ENCODE results near the gene CDC42EP1.

CDC42EP1 gene

DNA sequence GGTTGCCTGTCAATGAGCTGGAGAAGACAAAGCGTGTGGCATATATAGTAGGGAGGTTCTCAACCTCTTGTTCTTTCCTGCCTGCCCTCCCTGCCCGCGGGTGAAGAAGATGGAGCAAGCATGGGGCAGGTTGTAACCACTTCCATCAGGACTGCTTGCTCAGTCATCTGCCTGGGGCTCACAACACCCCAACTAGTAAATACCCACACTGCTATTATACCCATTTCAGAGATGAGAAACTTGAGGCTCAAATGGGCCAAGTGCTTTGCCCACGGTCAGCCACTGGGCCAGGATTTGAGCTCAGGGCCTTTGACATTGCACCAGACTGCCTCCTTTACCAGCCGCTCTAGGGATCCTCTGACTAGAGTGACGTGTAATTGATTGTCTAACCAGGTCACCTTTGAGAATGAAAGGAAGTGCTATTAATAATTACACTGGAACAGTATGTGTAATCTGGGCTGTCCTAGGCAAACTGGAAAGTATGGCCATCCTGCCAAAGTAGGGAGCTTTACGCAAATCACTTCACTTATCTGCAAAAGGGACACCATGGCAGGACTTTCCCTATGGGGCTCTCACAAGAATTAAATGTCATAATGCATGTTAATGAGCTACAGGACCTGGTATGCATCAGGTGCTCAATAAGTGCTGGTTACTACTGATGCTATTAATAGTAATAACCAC lies 2.8 kb upstream of the CDC42EP1 start:
- no peak for TF ChIP-seq ARNT (IDR thresholded peaks at IDR 0.05)
- no peak for TF ChIP-seq SUZ12 (IDR thresholded peaks at IDR 0.05)
- TF ChIP-seq FOXA1 (IDR thresholded peaks at IDR 0.05) = no peak
- CTCF ChIA-PET = interaction anchor here (1.4 to 2.1 kb wide), 3 partner anchors 10 to 12 kb away, joined by 3 to 6 read pairs (median 4); no protein-coding TSS in a partner anchor
- POLR2A ChIA-PET = interaction anchor here (1.2 to 1.4 kb wide), 3 partner anchors 9 to 35 kb away, joined by 4 read pairs; no protein-coding TSS in a partner anchor

DNA sequence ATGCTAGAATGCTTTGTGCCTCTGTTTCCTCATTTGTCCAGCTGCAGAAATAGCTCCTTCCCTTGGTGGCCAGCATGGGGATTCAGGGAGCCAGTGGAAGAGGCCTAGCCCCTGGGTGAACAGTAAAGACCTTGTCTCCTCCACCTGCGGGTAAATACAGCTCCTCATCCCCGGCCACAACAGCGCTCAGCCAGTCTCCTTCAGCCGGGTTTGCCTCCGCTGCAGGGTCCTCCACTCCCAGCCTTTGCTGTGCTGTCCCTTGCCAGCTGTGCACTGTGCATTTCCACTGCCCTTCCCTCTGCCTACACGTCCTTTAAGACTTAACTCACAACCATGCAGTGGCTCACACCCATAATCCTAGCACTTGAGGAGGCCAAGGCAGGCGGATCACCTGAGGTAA lies 1.5 kb upstream of the CDC42EP1 start:
- CTCF ChIA-PET = interaction anchor here (1.5 to 2.1 kb wide), 2 partner anchors 12 to 13 kb away, joined by 4 to 6 read pairs; no protein-coding TSS in a partner anchor
- POLR2A ChIA-PET = interaction anchor here (1.2 to 1.4 kb wide), 2 partner anchors 12 to 34 kb away, joined by 4 read pairs; no protein-coding TSS in a partner anchor
- TF ChIP-seq LEF1 (IDR thresholded peaks at IDR 0.05; ENCODE audit: borderline replicate concordance) (no peak), ARNT (IDR thresholded peaks at IDR 0.05) (no peak), SUZ12 (IDR thresholded peaks at IDR 0.05) (no peak), NFRKB (IDR thresholded peaks at IDR 0.05) (no peak), ZNF384 (IDR thresholded peaks at IDR 0.05) (no peak), FOXM1 (IDR thresholded peaks at IDR 0.05; ENCODE audit: borderline replicate concordance) (no peak), ELF4 (IDR thresholded peaks at IDR 0.05) (no peak), BHLHE40 (IDR thresholded peaks at IDR 0.05; ENCODE audit: borderline replicate concordance) (no peak), HDGF (IDR thresholded peaks at IDR 0.05; ENCODE audit: borderline replicate concordance) (no peak), L3MBTL2 (conservative IDR thresholded peaks at IDR 0.05) (no peak), CTBP1 (IDR thresholded peaks at IDR 0.05; ENCODE audit: borderline replicate concordance) (no peak), FOXK2 (IDR thresholded peaks at IDR 0.05) (no peak), TARDBP (IDR thresholded peaks at IDR 0.05) (no peak), FOXA1 (IDR thresholded peaks at IDR 0.05) (no peak), SP1 (IDR thresholded peaks at IDR 0.05) (no peak)
- TF ChIP-seq, protein P1, sequence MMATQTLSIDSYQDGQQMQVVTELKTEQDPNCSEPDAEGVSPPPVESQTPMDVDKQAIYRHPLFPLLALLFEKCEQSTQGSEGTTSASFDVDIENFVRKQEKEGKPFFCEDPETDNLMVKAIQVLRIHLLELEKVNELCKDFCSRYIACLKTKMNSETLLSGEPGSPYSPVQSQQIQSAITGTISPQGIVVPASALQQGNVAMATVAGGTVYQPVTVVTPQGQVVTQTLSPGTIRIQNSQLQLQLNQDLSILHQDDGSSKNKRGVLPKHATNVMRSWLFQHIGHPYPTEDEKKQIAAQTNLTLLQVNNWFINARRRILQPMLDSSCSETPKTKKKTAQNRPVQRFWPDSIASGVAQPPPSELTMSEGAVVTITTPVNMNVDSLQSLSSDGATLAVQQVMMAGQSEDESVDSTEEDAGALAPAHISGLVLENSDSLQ (IDR thresholded peaks at IDR 0.05) = no peak
- no peak for DNase-seq (ENCODE audit: extremely low spot score)

More for the DNA sequence above, 2.8 kb upstream of the CDC42EP1 start:
- no peak for DNase-seq (ENCODE audit: extremely low spot score)

DNA sequence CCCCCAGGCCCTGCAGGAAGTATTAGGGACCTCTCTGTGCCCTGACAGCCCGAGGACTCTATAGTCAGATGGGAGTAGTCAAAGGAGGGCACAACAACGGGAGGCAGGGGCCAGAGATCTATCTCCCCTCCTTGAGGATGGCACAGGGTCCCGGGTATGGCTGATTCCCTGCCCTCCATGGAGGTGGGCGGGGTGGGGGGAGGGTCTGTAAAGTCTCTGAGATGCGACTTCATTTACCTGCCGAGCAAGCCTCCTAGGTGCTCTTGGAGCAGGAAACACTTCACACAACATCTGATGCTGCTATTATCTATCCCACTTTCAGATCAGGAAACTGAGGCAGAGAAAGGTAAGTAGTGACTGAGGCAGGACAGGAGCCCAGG lies 769 bp upstream of the CDC42EP1 start:
- TF ChIP-seq NFRKB (IDR thresholded peaks at IDR 0.05) (no peak), LEF1 (IDR thresholded peaks at IDR 0.05; ENCODE audit: borderline replicate concordance) (no peak), ELF4 (IDR thresholded peaks at IDR 0.05) (no peak), FOXM1 (IDR thresholded peaks at IDR 0.05; ENCODE audit: borderline replicate concordance) (no peak), ARNT (IDR thresholded peaks at IDR 0.05) (no peak), SUZ12 (IDR thresholded peaks at IDR 0.05) (no peak), ZNF384 (IDR thresholded peaks at IDR 0.05) (no peak; the same call in 1 of the 2 replicates), L3MBTL2 (conservative IDR thresholded peaks at IDR 0.05) (no peak), SP1 (IDR thresholded peaks at IDR 0.05) (no peak), TARDBP (IDR thresholded peaks at IDR 0.05) (no peak), FOXA1 (IDR thresholded peaks at IDR 0.05) (no peak), BHLHE40 (IDR thresholded peaks at IDR 0.05; ENCODE audit: borderline replicate concordance) (no peak)
- TF ChIP-seq, protein P1 (IDR thresholded peaks at IDR 0.05) = no peak
- ChIA-PET CTCF (no interaction called here), POLR2A (interaction anchor here (0.8 to 2.9 kb wide), 8 partner anchors 9 to 49 kb away, joined by 4 to 25 read pairs (median 6); partner anchors contain the start of gene GGA1)
- DNase-seq (ENCODE audit: extremely low spot score) = no peak

DNA sequence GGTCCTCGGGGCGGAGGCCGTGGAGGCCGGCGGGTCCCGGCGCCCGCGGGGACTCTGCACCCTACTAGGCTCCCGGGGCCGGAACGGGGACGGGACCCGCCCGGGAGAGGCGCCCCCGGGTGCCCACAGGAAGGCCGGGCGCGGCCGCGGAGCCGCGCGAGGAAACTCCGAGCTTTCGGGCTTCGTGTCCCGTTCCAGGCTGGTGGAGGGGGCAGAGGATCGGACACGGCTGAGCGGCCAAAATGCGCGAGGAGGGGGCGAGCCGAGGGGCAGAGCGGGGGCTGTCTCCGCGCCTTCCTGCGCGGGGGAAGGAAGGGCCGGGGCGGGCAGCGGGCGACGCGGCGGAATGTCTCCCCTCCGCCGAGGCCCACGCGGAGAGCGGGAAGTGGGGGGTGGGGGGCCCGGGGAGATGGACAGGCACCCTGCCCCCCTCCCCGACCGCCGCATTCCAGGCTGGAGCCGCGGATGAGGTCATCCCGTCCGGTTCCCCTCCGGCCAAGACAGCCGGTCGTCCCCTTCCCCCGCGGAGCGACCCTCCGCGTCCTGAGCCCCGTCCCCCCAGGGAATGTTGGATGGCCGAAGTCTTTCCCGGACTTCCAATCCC lies 430 bp downstream of the CDC42EP1 start:
- CTCF ChIA-PET = interaction anchor here (1.4 to 3.9 kb wide), 4 partner anchors 8 to 46 kb away, joined by 4 to 32 read pairs (median 18); no protein-coding TSS in a partner anchor
- peak; percentile 49 for DNase-seq (ENCODE audit: extremely low spot score)
- POLR2A ChIA-PET = interaction anchor here (1.0 to 2.9 kb wide), 9 partner anchors 10 to 98 kb away, joined by 3 to 25 read pairs (median 7); partner anchors contain the start of gene GGA1

More for the DNA sequence above, 430 bp downstream of the CDC42EP1 start:
- TF ChIP-seq, protein P1 (IDR thresholded peaks at IDR 0.05) = no peak
- no peak for TF ChIP-seq FOXA1 (IDR thresholded peaks at IDR 0.05)
- no peak for TF ChIP-seq FOXK2 (IDR thresholded peaks at IDR 0.05)
- TF ChIP-seq ELF4 (IDR thresholded peaks at IDR 0.05) = no peak
- no peak for TF ChIP-seq CTBP1 (IDR thresholded peaks at IDR 0.05; ENCODE audit: borderline replicate concordance)
- no peak for TF ChIP-seq L3MBTL2 (conservative IDR thresholded peaks at IDR 0.05)
- no peak for TF ChIP-seq SP1 (IDR thresholded peaks at IDR 0.05)
- TF ChIP-seq FOXM1 (IDR thresholded peaks at IDR 0.05; ENCODE audit: borderline replicate concordance) = no peak
- no peak for TF ChIP-seq SUZ12 (IDR thresholded peaks at IDR 0.05)
- TF ChIP-seq ZNF384 (IDR thresholded peaks at IDR 0.05) = no peak
- TF ChIP-seq LEF1 (IDR thresholded peaks at IDR 0.05; ENCODE audit: borderline replicate concordance) = no peak
- no peak for TF ChIP-seq NFRKB (IDR thresholded peaks at IDR 0.05)
- no peak for TF ChIP-seq HDGF (IDR thresholded peaks at IDR 0.05; ENCODE audit: borderline replicate concordance)
